ENCODE results near the gene CACNG5. TPM values are rescaled to one million over a fixed set of nuclear protein-coding genes. Genes with fewer than 3 reads are reported as not detected.

Gene CACNG5
- total and polyA plus RNA-seq, 2 experiments from 2014 or later: 1.8 to 3.3 TPM

DNA sequence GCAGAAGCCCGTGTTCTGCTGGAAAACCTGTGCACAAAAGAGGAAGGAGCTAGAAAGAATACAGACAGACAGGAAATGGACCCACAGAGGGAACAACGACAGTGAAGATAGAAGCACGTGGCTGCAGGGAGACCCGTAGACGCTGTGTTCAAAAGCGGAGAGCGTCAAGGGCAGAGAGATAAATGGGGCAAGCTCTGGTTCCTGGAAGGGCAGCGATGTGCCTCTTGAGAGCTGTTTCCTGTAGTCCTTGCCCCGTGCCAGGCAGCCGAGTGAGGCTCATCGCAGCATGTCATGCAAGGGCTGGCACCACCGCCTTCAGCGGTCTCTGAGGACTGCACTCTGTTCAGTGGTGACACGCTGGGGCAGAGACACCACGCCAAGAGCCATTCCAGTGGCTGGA lies 43.6 kb upstream of the CACNG5 start:
- TF ChIP-seq, protein P1, sequence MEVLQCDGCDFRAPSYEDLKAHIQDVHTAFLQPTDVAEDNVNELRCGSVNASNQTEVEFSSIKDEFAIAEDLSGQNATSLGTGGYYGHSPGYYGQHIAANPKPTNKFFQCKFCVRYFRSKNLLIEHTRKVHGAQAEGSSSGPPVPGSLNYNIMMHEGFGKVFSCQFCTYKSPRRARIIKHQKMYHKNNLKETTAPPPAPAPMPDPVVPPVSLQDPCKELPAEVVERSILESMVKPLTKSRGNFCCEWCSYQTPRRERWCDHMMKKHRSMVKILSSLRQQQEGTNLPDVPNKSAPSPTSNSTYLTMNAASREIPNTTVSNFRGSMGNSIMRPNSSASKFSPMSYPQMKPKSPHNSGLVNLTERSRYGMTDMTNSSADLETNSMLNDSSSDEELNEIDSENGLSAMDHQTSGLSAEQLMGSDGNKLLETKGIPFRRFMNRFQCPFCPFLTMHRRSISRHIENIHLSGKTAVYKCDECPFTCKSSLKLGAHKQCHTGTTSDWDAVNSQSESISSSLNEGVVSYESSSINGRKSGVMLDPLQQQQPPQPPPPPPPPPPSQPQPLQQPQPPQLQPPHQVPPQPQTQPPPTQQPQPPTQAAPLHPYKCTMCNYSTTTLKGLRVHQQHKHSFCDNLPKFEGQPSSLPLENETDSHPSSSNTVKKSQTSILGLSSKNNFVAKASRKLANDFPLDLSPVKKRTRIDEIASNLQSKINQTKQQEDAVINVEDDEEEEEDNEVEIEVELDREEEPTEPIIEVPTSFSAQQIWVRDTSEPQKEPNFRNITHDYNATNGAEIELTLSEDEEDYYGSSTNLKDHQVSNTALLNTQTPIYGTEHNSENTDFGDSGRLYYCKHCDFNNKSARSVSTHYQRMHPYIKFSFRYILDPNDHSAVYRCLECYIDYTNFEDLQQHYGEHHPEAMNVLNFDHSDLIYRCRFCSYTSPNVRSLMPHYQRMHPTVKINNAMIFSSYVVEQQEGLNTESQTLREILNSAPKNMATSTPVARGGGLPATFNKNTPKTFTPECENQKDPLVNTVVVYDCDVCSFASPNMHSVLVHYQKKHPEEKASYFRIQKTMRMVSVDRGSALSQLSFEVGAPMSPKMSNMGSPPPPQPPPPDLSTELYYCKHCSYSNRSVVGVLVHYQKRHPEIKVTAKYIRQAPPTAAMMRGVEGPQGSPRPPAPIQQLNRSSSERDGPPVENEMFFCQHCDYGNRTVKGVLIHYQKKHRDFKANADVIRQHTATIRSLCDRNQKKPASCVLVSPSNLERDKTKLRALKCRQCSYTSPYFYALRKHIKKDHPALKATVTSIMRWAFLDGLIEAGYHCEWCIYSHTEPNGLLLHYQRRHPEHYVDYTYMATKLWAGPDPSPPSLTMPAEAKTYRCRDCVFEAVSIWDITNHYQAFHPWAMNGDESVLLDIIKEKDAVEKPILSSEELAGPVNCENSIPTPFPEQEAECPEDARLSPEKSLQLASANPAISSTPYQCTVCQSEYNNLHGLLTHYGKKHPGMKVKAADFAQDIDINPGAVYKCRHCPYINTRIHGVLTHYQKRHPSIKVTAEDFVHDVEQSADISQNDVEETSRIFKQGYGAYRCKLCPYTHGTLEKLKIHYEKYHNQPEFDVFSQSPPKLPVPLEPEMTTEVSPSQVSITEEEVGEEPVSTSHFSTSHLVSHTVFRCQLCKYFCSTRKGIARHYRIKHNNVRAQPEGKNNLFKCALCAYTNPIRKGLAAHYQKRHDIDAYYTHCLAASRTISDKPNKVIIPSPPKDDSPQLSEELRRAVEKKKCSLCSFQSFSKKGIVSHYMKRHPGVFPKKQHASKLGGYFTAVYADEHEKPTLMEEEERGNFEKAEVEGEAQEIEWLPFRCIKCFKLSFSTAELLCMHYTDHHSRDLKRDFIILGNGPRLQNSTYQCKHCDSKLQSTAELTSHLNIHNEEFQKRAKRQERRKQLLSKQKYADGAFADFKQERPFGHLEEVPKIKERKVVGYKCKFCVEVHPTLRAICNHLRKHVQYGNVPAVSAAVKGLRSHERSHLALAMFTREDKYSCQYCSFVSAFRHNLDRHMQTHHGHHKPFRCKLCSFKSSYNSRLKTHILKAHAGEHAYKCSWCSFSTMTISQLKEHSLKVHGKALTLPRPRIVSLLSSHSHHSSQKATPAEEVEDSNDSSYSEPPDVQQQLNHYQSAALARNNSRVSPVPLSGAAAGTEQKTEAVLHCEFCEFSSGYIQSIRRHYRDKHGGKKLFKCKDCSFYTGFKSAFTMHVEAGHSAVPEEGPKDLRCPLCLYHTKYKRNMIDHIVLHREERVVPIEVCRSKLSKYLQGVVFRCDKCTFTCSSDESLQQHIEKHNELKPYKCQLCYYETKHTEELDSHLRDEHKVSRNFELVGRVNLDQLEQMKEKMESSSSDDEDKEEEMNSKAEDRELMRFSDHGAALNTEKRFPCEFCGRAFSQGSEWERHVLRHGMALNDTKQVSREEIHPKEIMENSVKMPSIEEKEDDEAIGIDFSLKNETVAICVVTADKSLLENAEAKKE (CRISPR knock-in tag; IDR thresholded peaks at IDR 0.05): no peak
- TF ChIP-seq JUNB (IDR thresholded peaks at IDR 0.05; ENCODE audit: unreplicated experiment) (no peak), CREB1 (CRISPR knock-in tag; IDR thresholded peaks at IDR 0.05; ENCODE audit: low read depth) (no peak), ZNF114 (CRISPR knock-in tag; IDR thresholded peaks at IDR 0.05) (no peak), ZNF331 (CRISPR knock-in tag; IDR thresholded peaks at IDR 0.05; ENCODE audit: low read depth) (no peak), POLR2AphosphoS5 (IDR thresholded peaks at IDR 0.05; ENCODE audit: low read depth) (no peak), STAT1 (IDR thresholded peaks at IDR 0.05; ENCODE audit: unreplicated experiment) (no peak), NANOG (IDR thresholded peaks at IDR 0.05; ENCODE audit: borderline replicate concordance) (no peak), EZH2phosphoT487 (IDR thresholded peaks at IDR 0.05; ENCODE audit: unreplicated experiment) (no peak)
- TF ChIP-seq, protein P2, sequence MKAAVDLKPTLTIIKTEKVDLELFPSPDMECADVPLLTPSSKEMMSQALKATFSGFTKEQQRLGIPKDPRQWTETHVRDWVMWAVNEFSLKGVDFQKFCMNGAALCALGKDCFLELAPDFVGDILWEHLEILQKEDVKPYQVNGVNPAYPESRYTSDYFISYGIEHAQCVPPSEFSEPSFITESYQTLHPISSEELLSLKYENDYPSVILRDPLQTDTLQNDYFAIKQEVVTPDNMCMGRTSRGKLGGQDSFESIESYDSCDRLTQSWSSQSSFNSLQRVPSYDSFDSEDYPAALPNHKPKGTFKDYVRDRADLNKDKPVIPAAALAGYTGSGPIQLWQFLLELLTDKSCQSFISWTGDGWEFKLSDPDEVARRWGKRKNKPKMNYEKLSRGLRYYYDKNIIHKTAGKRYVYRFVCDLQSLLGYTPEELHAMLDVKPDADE (IDR thresholded peaks at IDR 0.05): no peak
- TF ChIP-seq, protein P3, sequence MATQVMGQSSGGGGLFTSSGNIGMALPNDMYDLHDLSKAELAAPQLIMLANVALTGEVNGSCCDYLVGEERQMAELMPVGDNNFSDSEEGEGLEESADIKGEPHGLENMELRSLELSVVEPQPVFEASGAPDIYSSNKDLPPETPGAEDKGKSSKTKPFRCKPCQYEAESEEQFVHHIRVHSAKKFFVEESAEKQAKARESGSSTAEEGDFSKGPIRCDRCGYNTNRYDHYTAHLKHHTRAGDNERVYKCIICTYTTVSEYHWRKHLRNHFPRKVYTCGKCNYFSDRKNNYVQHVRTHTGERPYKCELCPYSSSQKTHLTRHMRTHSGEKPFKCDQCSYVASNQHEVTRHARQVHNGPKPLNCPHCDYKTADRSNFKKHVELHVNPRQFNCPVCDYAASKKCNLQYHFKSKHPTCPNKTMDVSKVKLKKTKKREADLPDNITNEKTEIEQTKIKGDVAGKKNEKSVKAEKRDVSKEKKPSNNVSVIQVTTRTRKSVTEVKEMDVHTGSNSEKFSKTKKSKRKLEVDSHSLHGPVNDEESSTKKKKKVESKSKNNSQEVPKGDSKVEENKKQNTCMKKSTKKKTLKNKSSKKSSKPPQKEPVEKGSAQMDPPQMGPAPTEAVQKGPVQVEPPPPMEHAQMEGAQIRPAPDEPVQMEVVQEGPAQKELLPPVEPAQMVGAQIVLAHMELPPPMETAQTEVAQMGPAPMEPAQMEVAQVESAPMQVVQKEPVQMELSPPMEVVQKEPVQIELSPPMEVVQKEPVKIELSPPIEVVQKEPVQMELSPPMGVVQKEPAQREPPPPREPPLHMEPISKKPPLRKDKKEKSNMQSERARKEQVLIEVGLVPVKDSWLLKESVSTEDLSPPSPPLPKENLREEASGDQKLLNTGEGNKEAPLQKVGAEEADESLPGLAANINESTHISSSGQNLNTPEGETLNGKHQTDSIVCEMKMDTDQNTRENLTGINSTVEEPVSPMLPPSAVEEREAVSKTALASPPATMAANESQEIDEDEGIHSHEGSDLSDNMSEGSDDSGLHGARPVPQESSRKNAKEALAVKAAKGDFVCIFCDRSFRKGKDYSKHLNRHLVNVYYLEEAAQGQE (IDR thresholded peaks at IDR 0.05; ENCODE audit: unreplicated experiment): no peak
- H3K27me3 Mint-ChIP-seq (ENCODE audit: insufficient read depth, low read depth, poor library complexity): peaks cover 4% of the 10 kb centered on the region
- H3K27me3 ChIP-seq (ENCODE audit: insufficient read depth): no peaks in the 10 kb centered on the region
- no peaks in the 10 kb centered on the region for H3K9me3 Mint-ChIP-seq
- no peaks in the 10 kb centered on the region for H3F3A ChIP-seq (replicated peaks; ENCODE audit: low read depth)
- no peaks in the 10 kb centered on the region for H3K79me2 ChIP-seq (replicated peaks; ENCODE audit: insufficient read depth)
- no peak overlapping the region for H3K4me3 Mint-ChIP-seq
- H4K20me1 ChIP-seq (replicated peaks; ENCODE audit: insufficient read depth): no peaks in the 10 kb centered on the region
- H3K4me2 ChIP-seq: no peak overlapping the region
- H3K36me3 Mint-ChIP-seq (ENCODE audit: low read depth): no peaks in the 10 kb centered on the region; the same call in 2 of the 3 replicates
- H2AFZ ChIP-seq: no peak overlapping the region
- H3K27ac ChIP-seq (ENCODE audit: low read depth): peak overlapping the region; percentile 69; the same call in 1 of the 2 replicates
- ATAC-seq (no peak), DNase-seq (ENCODE audit: low spot score) (no peak)
- peaks cover 9% of the 10 kb centered on the region for H3K4me1 Mint-ChIP-seq
- H3K36me3 ChIP-seq (ENCODE audit: insufficient read depth): no peaks in the 10 kb centered on the region
- H3K9me2 ChIP-seq (ENCODE audit: insufficient read depth): no peaks in the 10 kb centered on the region
- peak overlapping the region; percentile 6; the same call in 1 of the 2 replicates for H3K27ac Mint-ChIP-seq
- H3K4me3 ChIP-seq: no peak overlapping the region
- H3K4me1 ChIP-seq (ENCODE audit: insufficient read depth): peaks cover 5% of the 10 kb centered on the region; the same call in 1 of the 2 replicates

Data from GM23338 (cell line).